Measurements from ENCODE around the gene EGFLAM.
A peak's percentile ranks its signal among the peaks of the same experiment; 100 is the strongest.

Gene EGFLAM

DNA sequence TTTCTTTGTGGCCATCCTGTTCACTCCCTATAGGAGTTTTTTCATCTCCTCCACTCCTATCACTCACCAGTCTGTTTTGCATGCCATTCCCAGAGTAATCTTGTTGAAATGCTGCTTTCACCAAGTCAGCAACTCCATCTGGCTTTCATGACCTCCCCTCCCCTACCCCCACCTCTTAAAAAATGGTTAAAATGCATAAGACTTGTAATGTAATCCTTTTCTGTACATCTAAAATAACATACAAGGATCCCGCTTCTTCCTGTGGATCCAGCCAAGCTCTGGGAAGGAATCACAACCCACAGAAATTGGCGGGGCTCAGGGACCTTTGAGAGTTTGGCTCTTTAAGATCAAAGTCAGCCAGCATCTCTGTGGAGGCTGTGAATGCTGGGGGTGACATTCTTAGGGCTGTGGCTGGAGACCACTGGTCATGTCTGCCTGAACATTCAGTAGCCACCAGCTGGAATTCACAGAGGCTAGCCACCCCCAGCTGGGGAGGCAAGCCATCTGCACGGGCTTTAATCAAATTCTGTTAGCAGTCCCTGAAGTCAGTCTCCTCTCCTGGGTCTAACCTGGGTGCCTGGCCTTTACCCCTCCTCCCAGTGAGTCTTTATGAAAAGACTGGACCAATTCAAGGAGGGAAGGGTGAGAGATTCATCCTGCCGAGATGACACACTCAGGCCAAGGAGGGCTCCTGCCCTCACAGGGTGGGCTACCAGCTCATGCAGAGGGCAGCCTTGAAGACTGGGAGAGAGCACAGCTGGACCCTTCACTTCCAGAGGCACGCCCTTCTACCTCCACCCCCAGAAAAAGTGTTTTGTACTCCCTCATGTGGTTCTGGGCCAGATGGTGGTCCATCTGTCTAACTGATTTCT, 165.2 kb downstream of the EGFLAM start:
- DNase-seq, result no peak

DNA sequence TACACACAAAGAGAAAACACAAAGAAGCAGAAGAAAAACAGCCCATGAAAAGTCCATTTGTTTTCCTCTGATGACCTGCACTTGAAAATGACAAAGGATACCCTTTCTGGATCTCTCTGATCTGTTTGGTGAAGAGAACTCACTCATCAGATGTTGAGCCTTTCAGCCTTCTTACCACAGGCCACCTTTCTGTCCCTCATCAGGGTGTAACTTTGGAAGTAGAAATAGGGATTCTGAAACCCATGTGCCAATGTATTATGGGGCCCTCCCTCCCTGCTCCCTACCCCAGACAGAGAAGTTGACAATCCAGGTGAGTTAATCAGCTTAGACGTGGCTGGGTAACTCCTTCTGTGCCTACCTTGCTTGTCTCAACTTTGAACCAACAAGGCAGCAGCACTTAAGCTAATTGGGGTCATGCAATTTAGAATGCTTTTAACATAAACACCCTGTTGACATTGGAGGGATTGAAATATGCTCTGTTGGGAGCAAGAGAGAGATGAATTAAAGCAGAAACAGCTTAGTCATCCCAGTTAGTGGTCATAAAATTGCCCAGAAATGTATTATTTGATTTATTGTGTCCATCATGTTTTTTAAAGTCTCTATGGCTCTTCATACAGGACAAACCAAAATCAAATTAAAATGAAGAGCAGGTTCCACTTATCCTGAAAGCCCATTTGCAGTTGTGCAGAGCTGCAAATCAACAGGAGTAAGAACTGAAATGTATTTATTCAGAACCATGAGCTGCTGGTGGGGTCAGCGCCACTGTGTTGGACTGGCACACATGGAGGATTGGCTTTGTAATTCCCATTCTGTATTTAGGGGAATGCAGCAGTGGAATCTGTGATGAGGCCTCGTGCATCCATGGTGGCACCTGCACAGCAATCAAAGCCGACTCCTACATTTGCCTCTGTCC, 166.0 kb downstream of the EGFLAM start:
- DNase-seq, result no peak

DNA sequence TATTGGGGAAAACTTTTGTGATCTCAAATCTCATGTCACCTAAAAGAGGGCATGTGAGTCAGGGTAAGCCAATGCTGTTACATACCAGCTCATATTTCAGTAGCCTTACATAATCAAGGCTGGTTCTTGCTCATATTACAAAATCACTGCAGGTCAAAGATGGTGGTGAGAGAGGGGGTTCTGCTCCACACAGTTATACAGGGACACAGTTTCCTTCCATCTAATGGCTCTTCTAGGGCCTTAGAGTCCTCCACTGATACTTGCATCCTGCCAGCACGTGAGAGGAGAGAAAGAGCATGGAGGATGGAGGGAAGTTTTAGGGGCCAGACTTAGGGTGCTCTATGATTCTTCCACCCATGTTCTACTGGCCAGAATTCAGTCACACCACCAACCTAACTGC, 168.1 kb downstream of the EGFLAM start:
- no peak for DNase-seq

DNA sequence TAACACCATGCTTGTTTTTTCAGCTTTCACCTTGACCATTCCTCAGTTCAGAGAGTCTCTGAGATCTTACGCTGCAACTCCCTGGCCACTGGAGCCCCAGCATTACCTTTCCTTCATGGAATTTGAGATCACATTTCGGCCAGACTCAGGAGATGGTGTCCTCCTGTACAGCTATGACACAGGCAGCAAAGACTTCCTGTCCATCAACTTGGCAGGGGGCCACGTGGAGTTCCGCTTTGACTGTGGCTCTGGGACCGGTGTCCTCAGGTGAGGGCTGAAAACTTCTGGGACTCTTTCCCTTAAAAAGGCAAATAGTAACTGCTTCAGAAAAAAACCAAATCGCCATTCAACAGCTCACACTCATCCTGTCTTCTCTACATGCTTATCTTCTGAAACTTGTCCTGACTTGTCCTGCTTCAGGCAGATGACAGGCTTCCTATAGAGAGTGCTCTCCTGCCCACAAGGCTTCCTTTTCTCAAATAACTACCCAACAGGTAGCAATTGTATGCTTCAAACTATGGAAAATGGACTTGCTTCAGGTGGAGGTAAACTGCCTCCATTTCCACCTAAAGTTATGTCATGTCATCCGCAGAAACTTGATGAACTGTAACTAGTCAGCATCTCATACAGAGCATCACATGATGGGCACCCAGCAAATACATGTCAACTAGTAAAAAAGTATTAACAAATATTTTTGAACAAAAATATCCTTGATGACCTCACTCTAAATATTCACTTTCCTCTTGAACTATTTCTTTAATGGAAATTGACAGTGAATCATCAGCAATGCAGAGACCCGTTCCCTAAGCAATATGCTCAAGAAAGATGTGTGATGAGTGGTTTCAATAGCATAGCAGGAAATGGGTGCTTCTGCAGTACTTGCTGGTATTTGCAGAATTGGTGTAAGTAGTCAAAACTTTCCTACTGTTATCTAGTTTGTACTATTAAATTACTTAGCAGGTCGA, 168.9 kb downstream of the EGFLAM start:
- DNase-seq, result no peak

DNA sequence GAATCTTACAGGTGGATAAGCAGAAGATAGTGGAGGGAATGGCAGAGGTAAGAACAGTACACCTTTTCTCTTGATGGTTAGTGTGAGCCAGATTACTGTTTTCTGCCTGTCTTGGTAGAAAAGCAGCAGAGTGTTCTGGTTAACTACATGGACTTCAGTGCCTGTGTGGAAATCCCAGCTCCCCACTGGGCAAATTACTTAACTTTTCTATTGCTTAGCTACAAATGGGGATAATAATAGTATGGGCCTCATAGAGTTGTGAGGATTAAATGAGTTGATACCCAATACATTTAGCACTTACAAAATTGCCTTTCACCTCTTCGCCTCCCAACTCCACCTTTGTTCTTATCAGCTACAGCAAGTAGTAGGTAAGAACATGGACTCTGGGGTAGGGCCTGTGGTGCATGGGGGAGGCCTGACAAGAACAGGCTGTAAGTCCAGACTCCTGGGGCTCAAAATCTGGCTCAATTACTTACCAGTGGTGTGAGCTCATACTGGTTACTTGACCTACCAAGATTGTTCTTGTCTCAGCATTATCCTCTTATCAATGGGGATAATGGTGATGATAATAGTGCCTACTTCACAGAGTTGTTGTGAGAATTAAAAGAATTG, 173.0 kb downstream of the EGFLAM start:
- DNase-seq, result no peak

DNA sequence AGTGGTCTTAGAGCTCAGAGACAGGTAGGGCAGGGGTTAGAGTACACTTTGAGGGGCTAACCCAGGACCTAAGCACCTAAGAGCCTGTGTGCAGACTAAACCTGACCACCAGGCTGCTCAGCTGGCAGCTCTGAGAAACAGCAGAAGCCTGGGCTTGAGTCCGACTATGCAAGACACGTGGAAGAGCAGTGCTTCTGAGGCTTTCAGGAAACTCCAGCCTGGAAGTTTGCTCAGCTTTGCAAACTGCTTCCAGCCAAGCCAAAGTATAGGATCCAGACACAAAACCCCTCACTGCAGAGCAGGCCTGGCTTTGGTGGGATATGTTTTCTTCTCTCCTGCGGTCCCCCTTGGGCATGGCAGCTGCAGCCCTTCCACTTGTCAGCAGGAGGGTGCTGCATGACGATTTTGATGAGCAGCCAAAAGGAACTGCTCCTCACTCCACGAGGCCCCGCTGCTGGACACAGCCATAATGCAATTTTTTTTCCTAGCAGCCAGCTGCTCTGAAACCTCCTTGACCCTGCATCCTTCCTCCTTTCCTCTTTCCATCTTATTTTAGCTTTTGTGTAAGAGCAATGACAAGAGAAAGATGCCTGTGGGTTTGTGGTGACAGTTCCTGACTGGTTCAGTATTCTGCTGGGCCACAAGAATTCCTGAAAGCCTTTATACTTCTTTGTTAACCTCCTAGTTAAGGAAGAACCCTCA, 175.0 kb downstream of the EGFLAM start:
- no peak for DNase-seq

DNA sequence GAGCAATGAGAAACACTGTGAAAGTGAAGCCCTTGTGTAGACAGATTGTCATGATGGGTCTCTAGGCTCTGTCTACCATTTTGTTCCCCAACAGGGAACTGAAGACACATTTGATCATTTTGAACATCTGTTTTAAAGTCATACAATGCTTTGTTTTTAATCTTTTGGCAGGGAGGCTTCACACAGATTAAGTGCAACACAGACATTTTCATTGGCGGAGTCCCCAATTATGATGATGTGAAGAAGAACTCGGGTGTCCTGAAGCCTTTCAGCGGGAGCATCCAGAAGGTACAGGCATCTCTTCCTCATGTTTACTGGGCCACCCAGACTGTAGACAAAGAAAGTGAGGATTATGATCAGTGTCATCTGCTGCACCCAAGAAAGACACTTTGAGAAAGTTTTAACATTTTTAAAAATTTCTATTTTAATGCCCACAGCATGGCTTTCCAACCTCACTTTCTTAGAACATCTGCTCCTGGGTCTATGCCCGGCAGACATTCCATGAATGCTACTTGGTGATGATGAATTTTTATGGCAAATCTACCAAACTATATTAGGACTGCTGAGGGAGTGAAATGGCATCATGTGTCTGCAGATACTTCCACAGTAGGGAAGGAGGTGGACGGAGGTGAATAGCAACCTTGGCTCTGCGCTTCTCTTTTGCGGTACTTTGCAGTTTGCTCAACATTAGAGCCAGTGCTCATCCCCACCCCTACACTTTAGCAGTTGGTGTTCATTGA, 176.8 kb downstream of the EGFLAM start:
- DNase-seq, result no peak

DNA sequence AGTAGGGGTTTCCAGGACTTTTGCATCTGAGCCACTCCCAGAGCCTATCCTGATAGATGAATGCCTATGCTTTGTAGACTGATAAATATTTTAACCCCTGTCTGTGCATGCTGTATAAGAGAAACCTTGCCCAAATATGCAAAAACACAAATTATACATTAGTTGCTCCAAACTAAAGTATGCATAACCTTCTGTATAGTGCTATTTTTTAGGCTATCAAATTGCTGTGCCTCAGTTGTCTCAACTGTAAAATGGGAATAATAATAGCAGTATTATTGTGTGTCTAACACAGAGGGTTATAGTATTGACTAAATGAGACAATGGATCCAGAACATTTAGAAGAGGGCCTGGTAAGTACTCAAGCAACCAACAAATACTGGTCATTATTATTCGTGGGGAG, 180.4 kb downstream of the EGFLAM start:
- no peak for DNase-seq

DNA sequence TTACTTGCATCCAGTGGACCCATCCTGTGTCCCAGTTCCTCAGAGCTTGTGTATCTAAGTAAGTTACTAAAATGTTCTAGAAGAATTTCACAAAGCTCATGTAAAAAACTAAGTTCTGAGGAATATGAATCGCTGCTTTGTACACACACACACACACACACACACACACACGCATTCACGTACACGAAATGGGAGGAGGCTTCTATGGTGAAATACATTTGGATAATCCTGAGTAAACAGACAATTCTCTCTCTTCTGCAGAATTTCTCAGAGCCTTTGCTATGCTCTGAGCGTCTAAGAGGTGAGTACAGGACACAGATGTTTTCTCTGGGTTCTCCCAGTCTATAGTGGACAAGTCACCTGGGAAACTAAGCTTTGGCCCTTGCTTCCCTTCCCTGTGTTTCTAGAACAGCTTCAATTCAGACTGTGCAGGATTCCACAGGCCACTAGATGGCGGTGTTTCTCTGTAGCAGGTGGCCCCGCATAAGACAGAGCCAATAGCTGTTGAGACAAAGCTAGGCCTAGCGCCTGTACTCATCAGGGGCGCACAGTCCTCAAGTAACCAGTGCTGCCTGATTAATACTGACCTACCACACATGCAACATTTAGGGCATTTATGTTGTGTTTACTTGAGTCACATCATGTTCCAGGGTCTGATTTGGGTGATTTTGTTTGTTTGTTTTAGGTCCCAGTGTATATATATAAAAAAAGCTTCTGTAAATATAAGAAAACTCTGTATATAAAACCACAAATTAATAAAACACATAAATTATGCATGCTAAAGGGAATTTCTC, 183.3 kb downstream of the EGFLAM start:
- peak; percentile 81 for DNase-seq

DNA sequence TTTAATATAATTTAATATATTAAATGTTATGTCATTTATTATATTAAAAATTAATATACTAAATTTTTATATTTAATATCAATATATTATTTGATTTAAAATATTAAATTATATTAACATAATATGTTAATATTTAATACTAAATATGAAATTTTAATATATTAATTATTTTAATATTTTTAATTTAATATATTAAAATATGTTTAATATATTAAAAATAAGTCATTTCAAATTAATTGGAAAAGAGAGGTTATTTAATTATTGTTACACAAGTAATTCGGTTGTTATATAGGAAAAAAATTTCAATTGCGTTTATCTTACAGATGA, 183.9 kb downstream of the EGFLAM start:
- DNase-seq, result no peak

DNA sequence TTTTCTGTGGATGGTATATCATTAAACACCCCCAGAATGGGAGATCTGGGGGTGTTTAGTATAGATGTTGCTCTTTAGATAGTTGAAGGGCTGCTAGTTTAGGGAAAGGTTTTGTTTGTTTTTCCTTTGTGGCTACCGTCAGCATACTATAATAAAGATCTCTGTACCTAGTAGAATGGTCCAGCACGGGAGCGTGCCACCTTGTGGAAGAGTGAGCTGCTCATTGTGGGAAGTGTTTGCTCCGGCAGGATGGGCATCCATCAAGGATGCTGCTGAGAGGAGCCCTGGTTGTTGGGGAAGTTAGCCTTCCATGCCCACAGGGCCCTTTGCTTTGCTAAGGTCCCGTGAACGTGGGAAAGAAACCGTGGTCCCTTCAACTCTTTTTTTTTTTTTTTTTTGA, 185.0 kb downstream of the EGFLAM start:
- DNase-seq, result no peak

DNA sequence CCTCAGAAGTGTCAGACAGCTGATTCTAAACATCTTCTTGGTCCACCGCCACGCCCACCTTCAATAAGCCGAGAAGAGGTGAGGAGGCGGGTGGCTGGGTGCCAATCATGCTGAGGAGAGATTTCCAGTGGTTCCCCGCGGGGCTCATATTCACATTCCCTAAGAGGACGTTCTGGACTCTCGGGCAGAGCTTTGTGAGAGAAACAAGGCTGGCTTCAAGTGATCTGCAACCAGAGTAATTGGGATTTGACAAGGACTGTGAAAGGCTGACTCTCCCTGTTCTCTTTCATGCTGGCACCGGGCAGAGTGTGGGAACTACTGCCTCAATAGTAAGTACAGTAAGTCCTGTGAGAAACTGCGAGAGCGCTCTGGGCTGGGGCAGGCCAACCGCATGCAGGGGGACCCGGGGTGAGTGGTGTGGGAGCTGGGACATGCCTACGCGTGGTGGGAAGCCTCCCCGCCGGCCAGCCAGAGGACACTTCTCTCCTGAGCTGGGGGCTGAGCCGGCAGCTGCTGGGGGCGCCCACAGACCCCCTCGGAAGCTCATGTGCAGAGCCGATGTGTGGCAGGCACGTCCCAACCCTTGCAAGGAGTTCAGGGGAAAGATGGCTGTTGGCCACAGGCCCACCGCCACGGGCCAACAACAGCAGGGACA, 187.1 kb downstream of the EGFLAM start:
- no peak for DNase-seq

DNA sequence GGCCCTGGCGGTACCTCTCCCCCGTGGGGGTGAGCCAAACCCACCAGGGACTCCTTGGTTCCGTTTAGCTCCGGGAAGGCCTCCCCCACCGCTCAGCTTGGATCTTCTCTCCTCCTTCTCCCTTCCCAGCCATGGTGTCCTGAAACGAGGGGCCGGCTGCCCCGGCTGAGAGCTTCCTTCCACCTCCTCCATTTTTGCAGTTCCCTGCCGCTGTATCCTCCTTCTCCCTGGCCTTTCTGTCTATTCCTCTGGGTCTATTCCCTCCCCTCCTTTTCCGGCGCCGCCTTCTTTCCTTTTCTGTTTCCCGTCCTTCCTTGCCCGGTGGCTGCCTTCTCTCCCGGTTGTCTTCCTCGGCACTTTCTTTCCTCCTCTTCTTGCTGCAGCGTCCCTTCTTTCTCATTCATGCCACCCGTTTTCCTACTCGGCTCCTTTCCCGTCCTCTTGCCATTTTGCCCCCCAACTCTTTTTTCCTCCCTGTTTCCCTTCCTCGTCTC, 187.7 kb downstream of the EGFLAM start:
- no peak for DNase-seq

DNA sequence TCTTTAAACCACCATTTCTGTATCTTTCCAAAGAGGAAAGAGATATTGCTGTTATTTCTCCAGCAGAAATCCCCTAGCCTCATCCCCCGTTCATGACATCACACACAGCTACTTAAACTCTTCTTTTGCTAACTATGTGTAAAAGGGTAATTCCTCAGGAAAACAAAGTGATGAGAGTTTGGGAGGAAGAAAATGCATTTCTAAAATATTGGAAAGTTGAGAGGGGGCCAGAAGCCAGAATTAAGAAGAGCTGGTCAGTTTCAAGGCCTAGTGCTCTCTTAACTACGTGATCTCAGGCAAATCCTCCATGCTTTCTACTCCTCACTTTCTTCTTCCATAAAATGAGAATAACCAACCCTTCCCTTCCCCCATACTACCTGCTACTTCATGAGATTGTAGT, 188.7 kb downstream of the EGFLAM start:
- DNase-seq, result no peak

DNA sequence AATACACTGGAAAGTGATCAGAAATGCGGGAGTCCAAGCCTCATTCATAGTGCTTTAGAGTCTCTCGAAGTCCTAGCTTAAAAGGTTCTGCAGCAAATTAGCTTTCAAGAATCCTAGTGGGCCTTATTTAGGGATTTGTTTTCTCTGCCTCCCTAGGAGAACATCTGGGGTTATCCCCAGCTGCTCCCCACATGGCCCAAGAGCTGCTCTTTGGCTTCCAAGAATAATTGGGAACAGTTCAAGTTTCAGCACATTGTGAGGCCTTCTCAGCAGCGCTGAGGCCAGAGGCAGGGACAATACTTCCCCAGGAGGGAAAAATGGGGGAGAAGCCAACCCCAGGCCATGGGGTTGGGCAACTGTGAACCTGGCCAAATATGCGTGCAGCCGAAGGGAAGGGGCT, 189.4 kb downstream of the EGFLAM start:
- no peak for DNase-seq

DNA sequence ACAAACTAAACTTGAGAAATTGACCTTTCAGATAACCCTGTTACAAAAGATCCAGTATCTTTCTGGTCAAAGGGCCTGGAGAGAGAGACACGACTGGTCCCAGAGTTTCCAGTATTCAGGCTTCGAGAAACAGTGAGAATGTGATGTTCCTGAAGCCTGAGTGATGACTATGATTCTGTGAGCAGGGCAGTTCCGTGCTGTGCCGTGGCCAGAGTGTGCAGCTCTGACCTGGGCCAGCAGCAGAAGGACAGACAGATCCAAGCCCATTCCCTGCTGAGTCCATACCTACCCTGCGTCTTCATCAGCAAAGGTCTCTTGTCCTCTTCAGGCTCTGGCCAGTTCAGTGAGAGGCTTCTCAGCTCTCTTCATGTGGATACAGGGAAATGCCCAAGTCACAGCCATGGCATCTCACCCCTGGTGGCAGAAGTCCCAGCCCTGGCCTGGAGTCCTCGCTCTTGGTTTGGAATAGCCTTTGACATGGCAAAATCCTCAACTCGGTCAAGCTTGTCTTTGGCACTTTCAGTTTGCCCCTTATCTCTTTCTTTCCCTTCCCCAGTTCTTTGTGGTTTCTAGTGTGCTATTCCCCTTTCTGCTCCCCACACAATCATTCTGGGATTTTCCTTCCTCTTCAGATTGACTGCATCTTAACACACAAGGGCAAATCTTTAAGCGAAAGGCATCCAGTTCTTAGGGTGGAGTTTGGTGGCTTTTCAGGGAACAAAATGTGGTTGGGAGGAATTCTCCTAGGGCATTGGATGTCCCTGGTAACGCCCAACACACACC, 190.4 kb downstream of the EGFLAM start:
- DNase-seq, result no peak

DNA sequence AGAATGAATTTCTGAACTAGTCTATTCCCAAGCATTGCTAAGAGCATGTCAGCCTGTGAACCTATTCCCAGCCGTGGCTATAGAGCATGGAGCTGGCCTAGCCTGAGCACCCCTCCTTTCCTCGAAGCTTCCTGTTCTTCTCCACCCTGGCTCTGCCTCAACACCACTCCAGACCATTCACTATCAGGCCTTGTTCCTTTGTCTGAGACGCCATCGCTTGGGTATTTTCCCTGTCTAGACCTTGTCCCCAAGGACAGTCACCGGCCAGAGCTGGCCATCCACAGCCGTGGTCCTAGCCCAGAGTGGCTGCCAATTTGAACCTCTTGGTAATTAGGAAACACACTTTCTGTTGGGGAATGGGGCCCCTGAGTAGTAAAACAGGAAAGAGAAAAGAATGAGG, 192.3 kb downstream of the EGFLAM start:
- no peak for DNase-seq

DNA sequence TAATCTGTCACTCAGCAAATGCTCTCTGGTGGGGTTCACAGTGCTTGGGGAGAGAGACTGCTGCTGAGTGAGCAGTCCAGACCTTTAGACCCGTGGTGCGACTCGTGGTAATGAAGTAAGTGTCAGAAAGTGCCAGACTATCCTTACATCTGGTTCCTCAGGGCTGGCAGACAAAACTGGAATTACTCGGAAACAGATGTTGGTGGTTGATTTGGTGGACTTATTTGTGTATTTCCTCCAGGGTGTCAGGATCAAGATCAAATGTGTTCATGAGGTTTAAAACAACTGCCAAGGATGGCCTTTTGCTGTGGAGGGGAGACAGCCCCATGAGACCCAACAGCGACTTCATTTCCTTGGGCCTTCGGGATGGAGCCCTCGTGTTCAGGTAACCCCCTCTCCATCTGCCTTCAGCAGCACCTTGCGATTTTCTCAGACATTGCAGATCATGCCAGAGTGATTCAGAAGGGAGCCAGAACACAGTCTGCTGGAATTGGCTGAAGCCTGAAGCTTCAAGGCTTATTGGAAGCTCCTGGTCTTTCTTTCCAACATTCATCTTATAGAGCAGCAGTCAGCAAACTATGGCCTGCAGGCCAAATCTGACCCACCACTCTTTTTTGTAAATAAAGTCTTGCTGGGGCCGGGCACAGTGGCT, 192.8 kb downstream of the EGFLAM start:
- DNase-seq, result no peak
